HL-60/S4 treated with retinoic acid at 250 ng/mL for 4 days and 3 days (cell line): ENCODE data around the gene LIPT1.
"Not testable (repeated sequence)": the region's sequence is repeated elsewhere in the genome, so short reads cannot be mapped to it uniquely, and the experiment has no call there.

ENCODE experiments used
- in situ Hi-C: fragments of 300-500 bp; cut with MboI; formaldehyde crosslinking; loops from 2 replicates; pipeline ENCODE4 v1.7.0; 2022; ENCODE audit warnings: low sequenced_read_pairs

Gene LIPT1

GRCh38 chr2:99154643-99155536 is at the start of gene LIPT1, which contains the start of gene TSGA10:
LIPT1 (plus strand) TSS chr2:99154967; CDS start chr2:99161958, 6,991 bp downstream.
TSGA10 (minus strand) TSS chr2:99154942; CDS start chr2:99109439, 45,503 bp downstream.
- in situ Hi-C loops, result no loop called here

GRCh38 chr2:99106913-99107312 is 47.9 kb upstream of the LIPT1 start:
- in situ Hi-C loops, result no loop called here

DNA sequence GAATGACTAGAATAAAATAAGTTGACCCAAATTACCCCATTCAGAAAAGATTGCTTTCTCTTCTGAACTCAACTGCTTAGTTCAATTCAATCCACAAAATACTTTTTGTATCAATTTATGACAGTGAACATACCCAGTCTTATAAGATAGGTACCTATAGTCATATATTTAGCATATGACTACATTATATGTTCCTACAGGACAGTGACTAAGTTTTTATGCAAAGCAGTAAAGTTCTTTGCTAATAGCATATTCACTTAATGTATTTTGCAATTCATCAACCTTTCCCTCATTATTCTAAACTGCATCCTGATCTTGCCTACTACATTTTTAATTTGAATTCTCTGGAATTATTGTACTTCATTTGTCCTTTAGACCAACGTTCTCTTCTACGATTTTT is 43.5 kb upstream of the LIPT1 start:
- in situ Hi-C loops, result no loop called here

DNA sequence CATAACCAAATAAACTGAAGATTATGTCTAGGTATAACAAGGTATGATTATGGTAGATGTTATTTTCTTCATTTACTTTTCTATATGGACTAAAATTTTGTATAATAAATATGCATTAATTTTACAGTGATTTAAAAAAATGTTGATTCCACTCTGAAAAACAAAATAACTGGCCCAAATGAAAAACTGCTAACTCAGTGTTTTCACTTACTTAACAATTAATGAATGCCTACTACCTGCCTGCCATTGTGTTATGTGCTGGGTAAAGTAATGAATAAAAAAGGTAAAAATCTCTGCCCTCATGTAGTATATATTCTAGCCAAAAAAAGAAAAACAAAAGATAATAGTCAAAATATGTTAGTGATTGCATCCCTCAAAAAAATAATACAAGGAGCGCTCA is 42.8 kb upstream of the LIPT1 start:
- in situ Hi-C loops, result no loop called here

GRCh38 chr2:99112617-99113016 is 42.1 kb upstream of the LIPT1 start:
- in situ Hi-C loops, result no loop called here

DNA sequence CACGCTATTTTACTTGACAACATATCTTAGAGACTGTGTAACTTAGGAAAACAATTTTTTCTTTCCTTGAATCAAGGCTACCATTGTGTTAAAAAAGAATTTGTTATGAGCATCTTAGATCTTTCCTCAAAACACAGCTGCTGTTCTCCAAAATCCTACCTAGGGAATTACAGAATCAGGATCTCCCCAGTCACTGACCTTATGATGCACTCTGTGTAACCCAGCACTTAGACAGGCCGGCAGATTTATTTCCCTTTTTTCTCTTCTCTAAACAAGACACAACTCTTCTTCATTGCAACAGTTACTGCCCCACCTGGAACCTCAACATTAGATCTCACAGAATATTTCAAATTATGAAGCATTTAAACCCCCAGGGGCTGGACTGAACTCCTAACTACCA is 26.8 kb upstream of the LIPT1 start:
- in situ Hi-C loops, result no loop called here

DNA sequence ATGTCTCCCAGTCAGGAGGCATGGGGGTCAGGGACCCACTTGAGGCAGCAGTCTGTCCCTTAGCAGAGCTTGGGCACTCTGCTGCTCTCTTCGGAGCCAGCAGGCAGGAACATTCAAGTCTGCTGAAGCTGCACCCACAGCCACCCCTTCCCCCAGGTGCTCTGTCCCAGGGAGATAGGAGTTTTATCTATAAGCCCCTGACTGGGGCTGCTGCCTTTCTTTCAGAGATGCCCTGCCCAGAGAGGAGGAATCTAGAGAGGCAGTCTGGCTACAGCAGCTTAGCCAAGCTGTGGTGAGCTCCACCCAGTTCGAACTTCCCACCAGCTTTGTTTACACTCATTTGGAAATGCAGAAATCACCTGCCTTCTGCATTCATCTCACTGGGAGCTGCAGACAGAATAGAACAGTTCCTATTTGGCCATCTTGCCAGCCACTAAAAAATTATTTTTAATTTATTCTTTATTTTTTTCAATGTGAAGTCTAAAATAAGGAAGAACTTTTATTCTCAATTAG is 19.7 kb upstream of the LIPT1 start:
- in situ Hi-C loops, result not testable (repeated sequence)

GRCh38 chr2:99139003-99139402 is 15.8 kb upstream of the LIPT1 start:
- in situ Hi-C loops, result no loop called here

GRCh38 chr2:99140056-99140859 is 14.5 kb upstream of the LIPT1 start:
- in situ Hi-C loops, result no loop called here

GRCh38 chr2:99140860-99141109 is 14.0 kb upstream of the LIPT1 start:
- in situ Hi-C loops, result no loop called here

- in situ Hi-C loops, result no loop called here
These were observed 13.4 kb upstream of the LIPT1 start, which contains the start of gene C2orf15 for GRCh38 chr2:99141110-99142108. C2orf15 (plus strand) TSS chr2:99141707; CDS start chr2:99150559, 8,852 bp downstream.

- in situ Hi-C loops, result no loop called here
These were observed 4.1 kb upstream of the LIPT1 start for GRCh38 chr2:99150706-99151105.

DNA sequence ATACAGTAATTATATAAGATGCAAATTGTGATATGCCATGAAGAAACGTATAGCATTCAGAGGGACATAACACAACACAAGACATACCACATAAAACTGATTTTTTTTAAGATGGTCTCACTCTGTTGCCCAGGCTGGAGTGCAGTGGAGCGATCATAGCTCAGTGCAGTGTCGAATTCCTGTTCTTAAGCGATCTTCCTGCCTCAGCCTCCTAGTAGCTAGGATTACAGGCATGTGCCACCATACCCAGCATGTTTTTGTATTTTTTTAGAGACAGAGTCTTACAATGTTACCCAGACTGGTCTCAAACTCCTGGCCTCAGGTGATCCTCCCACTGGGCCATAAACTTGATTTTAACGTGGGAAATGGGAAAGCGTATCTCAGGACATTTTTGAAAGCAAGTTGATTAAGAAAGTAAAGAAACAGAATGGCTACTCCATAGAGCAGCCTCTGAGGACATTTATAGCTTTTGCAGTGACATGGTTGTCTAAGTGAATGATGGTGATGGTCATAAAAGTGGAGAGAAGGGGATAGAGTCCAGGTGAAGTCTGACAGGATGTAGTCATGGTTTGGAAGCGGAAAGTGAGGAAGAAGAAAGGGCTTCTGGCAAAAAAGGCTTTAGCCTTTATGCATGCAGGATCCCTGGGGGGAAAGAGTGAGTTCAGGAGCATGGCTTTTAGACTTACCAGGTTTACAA is 2.4 kb upstream of the LIPT1 start:
- in situ Hi-C loops, result no loop called here

- in situ Hi-C loops, result no loop called here
These were observed 704 bp upstream of the LIPT1 start for GRCh38 chr2:99153921-99154604.

GRCh38 chr2:99156891-99157290 is 2.1 kb downstream of the LIPT1 start:
- in situ Hi-C loops, result no loop called here

DNA sequence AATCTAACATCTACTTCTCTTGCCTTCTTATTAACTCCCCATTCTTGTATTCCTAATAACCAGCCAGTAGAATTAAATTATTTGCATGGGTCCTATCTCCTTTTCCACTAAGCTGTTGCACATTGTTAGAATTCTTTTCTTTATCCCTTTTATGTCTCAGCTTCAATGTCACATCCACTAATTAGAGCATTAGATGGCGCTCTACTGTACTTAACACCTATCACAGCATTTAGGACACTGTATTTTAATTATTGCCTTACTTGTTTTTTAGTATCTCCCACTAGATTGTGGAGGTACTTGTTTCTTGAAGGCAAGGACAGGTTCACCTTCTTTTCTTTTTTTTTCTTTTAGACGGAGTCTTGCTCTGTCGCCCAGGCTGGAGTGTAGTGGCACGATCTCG is 3.8 kb downstream of the LIPT1 start:
- in situ Hi-C loops, result no loop called here

GRCh38 chr2:99159594-99159993 is 4.8 kb downstream of the LIPT1 start:
- in situ Hi-C loops, result no loop called here

DNA sequence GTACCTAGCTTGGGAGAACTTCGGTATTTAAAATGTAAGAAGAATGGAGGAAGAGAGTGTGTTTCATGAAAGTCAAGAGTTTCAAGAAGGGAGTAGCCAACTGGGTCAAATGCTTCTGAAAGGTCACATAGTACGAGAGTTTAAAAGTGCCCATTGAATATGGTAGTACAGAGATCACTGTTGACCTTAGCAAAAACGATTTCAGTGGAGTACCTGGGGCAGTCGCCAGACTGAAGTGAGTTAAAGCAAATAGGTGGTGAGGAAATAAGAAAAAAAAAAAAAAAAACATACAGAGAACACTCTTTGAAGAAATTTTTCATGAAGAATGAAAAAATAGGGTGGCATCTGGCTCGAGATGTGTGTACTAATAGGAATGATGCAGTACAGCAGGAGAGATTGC is 11.5 kb downstream of the LIPT1 start:
- in situ Hi-C loops, result no loop called here

- in situ Hi-C loops, result no loop called here
These were observed 14.8 kb downstream of the LIPT1 start for GRCh38 chr2:99169534-99169933.
